ENCODE results near the gene GCNT2.

The GCNT2 gene

DNA sequence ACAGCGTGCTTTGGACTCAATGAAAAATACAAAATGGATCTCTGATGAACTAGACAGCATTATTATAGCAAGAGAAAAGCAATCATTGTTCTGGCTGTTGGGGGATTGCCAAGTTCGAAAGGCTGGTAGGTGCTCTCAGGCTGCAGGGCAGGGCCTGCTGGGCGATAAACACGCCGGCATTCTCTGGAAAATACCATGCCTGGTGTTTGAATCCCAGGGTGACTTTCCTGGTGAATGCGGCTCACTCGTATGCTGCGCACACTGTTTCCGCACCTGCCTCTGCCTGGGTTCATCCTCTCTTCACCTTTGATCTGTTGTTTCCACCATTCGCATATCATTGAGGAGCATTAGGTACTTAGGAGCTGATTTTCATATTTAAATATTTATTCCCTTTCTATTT, 37.4 kb downstream of the GCNT2 start:
- no peak for DNase-seq (ENCODE audit: insufficient read length, low spot score)
- no peak for FAIRE-seq

DNA sequence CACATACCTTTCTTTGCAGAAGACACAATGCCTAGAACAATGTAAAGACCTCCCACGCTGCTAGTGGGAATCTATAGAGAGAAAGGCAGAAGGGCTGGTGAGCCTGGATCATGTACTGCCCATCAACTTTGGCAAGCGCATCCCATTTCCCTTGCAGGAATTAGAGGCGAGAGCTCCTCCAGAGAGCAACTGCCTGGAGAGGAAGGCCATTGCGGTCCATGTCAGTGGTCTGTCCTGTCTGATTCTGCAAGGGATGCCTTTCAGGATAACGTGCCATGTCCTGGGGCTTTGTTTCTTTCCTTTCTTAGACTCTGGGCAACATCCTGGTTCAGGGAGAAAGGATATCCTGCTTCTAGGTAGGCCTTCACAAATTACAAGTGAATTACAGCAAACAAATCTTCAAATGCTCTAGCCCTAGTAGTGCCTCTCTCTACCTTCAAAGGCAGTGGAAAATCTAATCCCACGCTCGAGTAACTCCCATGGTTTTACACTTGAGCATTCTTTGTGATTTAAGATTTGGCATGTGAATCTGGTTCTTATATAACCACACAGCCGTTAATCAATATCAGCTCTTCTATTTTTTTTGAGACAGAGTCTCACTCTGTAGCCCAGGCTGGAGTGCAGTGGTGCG, 38.5 kb downstream of the GCNT2 start:
- TF ChIP-seq, protein P1, sequence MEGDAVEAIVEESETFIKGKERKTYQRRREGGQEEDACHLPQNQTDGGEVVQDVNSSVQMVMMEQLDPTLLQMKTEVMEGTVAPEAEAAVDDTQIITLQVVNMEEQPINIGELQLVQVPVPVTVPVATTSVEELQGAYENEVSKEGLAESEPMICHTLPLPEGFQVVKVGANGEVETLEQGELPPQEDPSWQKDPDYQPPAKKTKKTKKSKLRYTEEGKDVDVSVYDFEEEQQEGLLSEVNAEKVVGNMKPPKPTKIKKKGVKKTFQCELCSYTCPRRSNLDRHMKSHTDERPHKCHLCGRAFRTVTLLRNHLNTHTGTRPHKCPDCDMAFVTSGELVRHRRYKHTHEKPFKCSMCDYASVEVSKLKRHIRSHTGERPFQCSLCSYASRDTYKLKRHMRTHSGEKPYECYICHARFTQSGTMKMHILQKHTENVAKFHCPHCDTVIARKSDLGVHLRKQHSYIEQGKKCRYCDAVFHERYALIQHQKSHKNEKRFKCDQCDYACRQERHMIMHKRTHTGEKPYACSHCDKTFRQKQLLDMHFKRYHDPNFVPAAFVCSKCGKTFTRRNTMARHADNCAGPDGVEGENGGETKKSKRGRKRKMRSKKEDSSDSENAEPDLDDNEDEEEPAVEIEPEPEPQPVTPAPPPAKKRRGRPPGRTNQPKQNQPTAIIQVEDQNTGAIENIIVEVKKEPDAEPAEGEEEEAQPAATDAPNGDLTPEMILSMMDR (IDR thresholded peaks at IDR 0.05; ENCODE audit: insufficient read depth, missing control alignments): no peak
- FAIRE-seq: no peak

More for the DNA sequence above, 37.4 kb downstream of the GCNT2 start:
- TF ChIP-seq, protein P1 (IDR thresholded peaks at IDR 0.05; ENCODE audit: insufficient read depth, missing control alignments): no peak

DNA sequence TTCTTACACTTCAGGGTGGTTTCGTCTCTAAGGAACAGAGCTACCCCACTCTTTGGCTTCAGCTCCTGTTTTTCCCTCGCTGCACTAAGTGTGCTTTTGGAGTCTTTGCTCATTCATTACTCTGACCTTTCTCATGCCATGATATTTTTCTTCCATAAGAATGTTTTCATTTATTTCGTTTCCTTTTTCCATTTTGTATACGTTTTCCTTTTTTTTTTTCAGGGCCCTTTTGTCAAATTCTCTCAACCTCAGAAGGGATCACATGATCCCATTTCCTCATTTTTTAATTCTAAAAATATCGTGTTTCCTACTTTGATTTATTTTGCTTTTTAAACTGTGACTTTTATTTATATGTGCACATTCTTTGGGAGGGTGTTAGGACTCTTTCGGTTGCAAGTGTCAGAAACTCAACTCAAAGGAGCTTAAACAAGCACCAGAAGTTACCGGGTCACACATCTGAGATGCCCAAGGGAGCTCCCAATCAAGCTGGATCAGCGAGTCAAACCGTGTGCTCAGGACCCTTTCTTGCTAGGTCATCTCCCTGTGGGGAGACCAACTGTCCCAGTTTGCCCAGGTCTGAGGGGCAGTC, 40.6 kb downstream of the GCNT2 start:
- FAIRE-seq (no peak), DNase-seq (ENCODE audit: insufficient read length, low spot score) (no peak)
- TF ChIP-seq, protein P1 (IDR thresholded peaks at IDR 0.05; ENCODE audit: insufficient read depth, missing control alignments): no peak

More for the DNA sequence above, 38.5 kb downstream of the GCNT2 start:
- no peak for DNase-seq (ENCODE audit: insufficient read length, low spot score)

DNA sequence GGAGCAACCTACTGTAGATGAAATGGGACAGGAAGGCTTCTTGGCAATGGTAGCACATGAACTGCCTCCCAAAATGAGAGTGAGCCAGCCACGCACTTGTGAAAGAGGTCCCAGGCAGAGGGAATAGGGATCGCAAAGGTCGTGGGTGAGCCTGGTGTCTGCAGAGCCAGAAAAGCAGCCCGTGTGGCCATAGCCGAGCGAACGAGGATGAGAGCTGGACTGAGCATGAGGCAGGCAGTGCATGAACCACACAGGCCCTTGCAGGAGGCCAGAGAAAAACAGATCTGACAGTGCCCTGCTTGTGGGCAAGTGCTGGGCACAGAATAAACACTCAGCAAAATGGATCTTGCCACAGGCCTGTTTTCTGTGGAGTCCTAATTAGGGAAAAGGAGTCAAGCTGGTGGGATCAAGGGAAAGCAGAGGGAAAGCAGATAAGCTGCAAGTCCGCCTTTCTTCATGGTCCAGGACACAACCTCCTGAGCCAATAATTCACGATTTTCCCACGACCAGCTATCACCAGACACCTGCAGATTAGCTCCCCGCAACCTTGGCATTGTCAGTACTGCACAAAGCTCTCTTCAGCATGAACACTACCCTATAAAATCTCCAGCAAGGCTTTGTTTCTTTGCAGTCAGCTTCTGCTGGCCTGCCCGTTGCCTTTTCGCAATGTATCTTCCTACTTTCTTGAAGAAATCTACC, 44.0 kb downstream of the GCNT2 start:
- FAIRE-seq (no peak), DNase-seq (ENCODE audit: insufficient read length, low spot score) (no peak)
- TF ChIP-seq, protein P1 (IDR thresholded peaks at IDR 0.05; ENCODE audit: insufficient read depth, missing control alignments): no peak

DNA sequence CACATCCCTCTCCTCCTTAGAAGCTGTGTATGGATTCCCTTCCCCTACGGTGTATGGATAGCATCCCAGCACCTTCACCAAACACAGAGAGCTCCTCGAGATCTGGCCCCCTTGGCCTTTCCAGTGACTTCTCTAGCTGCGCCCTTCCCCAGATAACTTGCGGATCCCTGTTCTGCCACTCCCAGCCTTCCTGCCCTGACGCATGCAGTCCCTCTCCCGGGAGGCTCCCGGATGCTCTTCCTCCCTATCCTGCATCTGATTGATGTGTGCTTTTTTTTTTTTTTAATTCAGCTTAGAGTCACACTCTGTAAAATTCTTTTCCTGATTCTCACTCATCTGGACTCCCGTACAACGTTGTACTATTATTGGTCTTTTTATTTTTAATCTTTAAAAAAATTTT, 44.8 kb downstream of the GCNT2 start:
- DNase-seq (ENCODE audit: insufficient read length, low spot score) (no peak), FAIRE-seq (no peak)
- TF ChIP-seq, protein P1 (IDR thresholded peaks at IDR 0.05; ENCODE audit: insufficient read depth, missing control alignments): no peak

DNA sequence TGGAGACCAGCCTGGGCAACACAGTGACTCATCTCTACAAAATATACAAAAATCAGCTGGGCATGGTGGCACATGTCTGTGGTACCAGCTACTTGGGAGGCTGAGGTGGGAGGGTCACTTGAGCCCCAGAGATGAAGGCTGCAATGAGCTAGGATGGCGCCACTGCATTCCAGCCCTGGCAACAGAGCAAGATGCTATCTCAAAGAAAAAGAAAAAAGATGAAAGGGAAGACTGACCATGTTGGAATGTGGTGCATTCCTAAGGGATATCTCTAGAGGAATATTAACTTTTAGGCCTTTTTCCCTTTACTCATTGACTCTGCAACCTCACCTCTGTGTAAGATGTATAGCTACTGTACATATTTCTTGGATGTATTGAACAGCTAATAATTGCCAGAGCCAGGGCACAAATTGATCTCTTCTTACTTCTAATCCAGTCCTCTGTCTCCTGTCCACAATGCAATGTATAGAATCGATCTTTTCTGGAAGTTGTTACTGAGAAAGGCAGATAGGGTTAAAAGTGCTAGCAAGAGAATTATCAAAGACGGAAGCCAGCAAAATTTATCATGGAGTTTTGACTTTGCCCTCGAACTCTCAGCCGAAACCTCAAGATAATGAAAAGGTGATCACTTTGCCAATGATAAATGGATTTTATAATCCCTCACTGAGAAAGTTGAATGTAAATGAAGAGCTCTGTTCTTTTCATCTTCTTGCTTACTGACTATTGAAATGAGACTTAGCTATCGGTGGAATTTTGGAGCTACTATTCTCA, 46.3 kb downstream of the GCNT2 start:
- FAIRE-seq (no peak), DNase-seq (ENCODE audit: insufficient read length, low spot score) (no peak)
- TF ChIP-seq, protein P1 (IDR thresholded peaks at IDR 0.05; ENCODE audit: insufficient read depth, missing control alignments): no peak

Measured in D721Med (cell line).